SK-N-SH (cell line): Measurements from ENCODE around the gene ADD2.

Source experiments
- CTCF ChIP-seq: fragments of 200-600 bp; sonication (generic); IDR thresholded peaks from 2 replicates; pipeline ENCODE4 v1.6.1; 2017; ENCODE audit warnings: antibody characterized with exemption, mild to moderate bottlenecking, moderate library complexity
- POLR2AphosphoS5 ChIP-seq: IDR thresholded peaks from 2 replicates; pipeline ENCODE4 v1.6.1; 2012; ENCODE audit warnings: low read depth, low read length
- ZBTB33 ChIP-seq: IDR thresholded peaks from 2 replicates; pipeline ENCODE4 v1.4.0; 2012; ENCODE audit warnings: low read depth, borderline replicate concordance
- TF ChIP-seq, protein P1 (sequence below): fragments of 150-350 bp; IDR thresholded peaks from 2 replicates; pipeline ENCODE4 v1.6.1; 2017; ENCODE audit warnings: antibody characterized with exemption, low read length, low read depth, borderline replicate concordance

- TF ChIP-seq CTCF = no peak
- no peak for TF ChIP-seq POLR2AphosphoS5
- no peak for TF ChIP-seq ZBTB33
- TF ChIP-seq, protein P1, sequence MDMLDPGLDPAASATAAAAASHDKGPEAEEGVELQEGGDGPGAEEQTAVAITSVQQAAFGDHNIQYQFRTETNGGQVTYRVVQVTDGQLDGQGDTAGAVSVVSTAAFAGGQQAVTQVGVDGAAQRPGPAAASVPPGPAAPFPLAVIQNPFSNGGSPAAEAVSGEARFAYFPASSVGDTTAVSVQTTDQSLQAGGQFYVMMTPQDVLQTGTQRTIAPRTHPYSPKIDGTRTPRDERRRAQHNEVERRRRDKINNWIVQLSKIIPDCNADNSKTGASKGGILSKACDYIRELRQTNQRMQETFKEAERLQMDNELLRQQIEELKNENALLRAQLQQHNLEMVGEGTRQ = no peak
Measured at GRCh38 chr2:70675862-70676261, 92.1 kb downstream of the ADD2 start.
